ES-I3 (cell line): ENCODE measurements around the gene CD164L2.
"Not testable (repeated sequence)": the region's sequence is repeated elsewhere in the genome, so short reads cannot be mapped to it uniquely, and the experiment has no call there.

Source experiments
- H3K36me3 ChIP-seq: 2 replicates; pipeline ENCODE4 v1.6.1; 2013; ENCODE audit warnings: mild to moderate bottlenecking, low read length, control low read depth, moderate library complexity; ENCODE audit not compliant: insufficient read depth
- H3K4me1 ChIP-seq: 2 replicates; pipeline ENCODE4 v1.6.1; 2013; ENCODE audit warnings: mild to moderate bottlenecking, control low read depth, low read length; ENCODE audit not compliant: insufficient read depth
- H3K9ac ChIP-seq: 2 replicates; pipeline ENCODE4 v1.6.1; 2013; ENCODE audit warnings: low read depth, mild to moderate bottlenecking, low read length, moderate library complexity
- H3K9me3 ChIP-seq: 2 replicates; pipeline ENCODE4 v1.6.1; 2013; ENCODE audit warnings: mild to moderate bottlenecking, low read length, moderate library complexity; ENCODE audit not compliant: control insufficient read depth, insufficient read depth

The CD164L2 gene

DNA sequence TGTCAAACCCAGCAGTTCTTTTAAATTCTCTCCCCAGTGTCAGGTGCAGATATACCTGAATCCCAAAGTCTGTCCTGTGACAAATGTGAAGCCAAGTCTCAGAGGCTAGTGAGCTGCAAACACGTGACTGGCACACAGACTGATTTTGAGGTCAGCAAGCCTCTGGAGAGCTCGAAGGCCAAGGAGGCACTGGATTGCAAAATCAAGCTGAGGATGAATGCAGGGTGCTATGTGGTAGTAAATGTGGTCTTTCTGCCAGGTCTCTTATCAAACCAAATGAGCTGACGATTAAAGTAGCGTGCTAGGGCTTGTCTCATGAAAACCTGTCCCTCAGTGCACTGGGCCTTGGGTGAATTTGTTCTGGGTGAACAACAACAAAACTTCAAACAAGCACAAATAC, 29.9 kb upstream of the CD164L2 start:
- peaks cover 4% of the 10 kb centered on the region; the same call in 1 of the 2 replicates for H3K4me1 ChIP-seq
- no peak overlapping the region for H3K9ac ChIP-seq
- peaks cover 47% of the 10 kb centered on the region for H3K36me3 ChIP-seq
- H3K9me3 ChIP-seq, result no peaks in the 10 kb centered on the region

DNA sequence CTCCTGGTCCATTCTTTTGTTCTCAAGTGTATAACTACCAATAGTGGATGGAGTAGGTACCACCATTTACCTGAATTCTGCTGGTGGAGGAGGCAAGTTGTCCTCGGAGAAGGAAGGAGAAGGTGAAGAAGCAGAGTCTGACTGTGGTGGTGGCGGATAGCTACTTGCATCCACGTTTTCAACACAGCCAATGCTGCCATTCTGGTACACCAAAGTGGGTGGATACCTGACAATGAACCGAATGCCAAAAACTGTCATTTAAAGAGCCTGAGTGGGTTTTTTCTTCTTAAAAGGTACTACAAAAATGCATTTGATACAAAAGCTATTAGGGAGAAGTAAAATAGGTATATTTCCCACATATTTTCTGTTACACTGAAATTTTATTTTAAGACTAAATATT, 29.4 kb upstream of the CD164L2 start:
- peaks cover 45% of the 10 kb centered on the region for H3K36me3 ChIP-seq

DNA sequence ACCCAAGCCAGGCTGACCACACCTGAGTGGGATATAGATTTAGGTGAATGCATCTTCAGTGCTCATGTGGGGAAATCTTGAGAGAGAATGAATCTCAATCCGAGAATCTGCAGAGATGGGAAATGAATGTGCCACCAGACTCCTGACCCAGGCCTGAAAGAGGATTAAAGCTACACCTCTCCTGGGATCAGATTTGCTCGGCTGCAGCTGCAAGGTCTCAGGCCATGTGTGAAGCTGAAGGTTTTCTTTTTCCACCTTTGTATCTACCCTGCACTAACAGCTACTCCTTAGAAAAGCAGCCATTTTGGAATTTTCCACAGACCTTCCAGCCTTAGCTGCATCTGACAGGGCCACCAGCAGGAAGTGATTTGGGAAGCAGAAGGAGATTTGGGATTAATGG, 27.6 kb upstream of the CD164L2 start:
- no peak overlapping the region for H3K9ac ChIP-seq
- H3K36me3 ChIP-seq, result peaks cover 37% of the 10 kb centered on the region
- no peaks in the 10 kb centered on the region for H3K9me3 ChIP-seq
- H3K4me1 ChIP-seq, result peaks cover 8% of the 10 kb centered on the region

More for the DNA sequence above, 29.4 kb upstream of the CD164L2 start:
- Histone ChIP-seq H3K9ac (no peak overlapping the region), H3K4me1 (no peaks in the 10 kb centered on the region), H3K9me3 (no peaks in the 10 kb centered on the region)

DNA sequence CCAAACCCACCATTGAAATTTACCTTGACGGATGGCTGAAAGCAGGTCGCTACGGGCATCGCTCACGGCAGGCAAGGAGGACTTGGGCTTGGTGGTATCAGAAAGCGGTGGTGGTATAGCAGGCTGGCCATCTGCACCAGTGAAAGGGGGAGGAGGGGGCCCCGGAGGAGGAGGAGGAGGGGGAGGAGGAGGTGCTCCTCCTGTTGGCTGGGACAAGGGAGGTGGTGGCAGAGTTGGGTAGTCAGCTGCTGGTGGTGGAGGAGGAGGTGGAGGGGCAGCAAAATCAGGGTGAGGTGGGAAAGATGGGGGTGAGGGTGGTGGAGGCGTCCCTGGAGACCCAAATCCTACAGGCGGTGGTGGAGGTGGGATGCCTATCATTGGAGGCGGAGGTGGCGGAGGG, 26.5 kb upstream of the CD164L2 start:
- Histone ChIP-seq H3K4me1 (peaks cover 16% of the 10 kb centered on the region), H3K9ac (no peak overlapping the region), H3K9me3 (no peaks in the 10 kb centered on the region), H3K36me3 (peaks cover 30% of the 10 kb centered on the region)

DNA sequence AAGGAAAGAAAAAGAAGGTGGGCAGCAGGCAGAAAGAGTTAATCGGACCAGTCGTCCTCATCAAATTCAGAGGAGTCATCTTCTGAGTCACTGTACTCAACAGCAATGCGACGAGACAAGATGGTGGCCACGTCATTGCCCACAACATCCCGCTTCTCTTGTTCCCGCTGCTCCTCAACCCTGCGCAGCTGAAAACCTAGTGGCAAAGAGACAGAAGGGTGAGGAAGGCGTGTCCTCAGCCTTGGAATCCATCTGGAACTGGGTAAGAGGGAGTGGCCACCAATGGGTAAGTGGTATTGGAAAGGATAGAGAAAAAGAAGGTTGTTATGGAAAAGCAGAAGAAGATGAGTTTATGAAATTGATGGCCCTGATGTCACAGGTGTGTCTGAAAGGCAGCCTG, 25.0 kb upstream of the CD164L2 start:
- Histone ChIP-seq H3K9ac (no peak overlapping the region), H3K36me3 (peaks cover 16% of the 10 kb centered on the region), H3K4me1 (peaks cover 31% of the 10 kb centered on the region), H3K9me3 (no peaks in the 10 kb centered on the region)

DNA sequence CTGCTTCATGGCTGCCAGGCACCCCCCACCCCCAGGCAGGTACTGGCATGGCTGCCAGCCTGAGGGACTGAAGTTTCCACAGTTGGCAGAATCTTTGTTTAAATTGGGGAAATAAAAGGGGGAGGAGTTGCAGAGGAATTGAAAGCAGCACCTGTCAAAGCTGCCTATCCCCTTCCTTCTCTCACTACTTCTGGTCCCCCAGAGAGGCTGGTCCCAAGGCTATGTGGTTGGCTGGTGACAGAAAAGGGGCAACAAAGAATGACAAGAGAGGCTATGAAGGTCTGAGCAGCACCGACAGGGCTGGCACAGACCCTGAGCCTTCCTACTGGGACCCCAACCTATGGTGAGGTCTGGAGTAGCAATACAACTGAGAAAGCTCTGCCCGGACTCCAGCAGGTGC, 23.7 kb upstream of the CD164L2 start:
- H3K4me1 ChIP-seq, result peaks cover 39% of the 10 kb centered on the region
- H3K36me3 ChIP-seq, H3K9ac ChIP-seq, H3K9me3 ChIP-seq: not testable (repeated sequence)

DNA sequence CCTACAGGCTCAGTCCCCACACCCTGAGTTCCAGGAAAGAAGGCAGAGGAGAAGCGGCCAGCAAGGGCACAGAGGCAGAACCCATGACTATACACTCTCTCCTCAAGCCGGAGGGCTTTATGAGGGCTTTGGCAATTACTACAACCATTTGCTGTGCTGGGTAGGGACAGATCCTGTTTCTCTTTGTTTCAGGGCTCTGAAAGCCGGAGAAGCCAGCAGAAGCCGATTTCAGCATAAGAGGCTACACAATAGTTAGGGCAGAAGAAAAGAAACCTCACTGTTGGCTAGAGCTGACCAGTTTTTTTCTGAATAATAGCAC, 23.2 kb upstream of the CD164L2 start:
- Histone ChIP-seq H3K9ac (no peak overlapping the region), H3K9me3 (no peaks in the 10 kb centered on the region), H3K36me3 (peaks cover 3% of the 10 kb centered on the region; the same call in 1 of the 2 replicates), H3K4me1 (peaks cover 39% of the 10 kb centered on the region)

DNA sequence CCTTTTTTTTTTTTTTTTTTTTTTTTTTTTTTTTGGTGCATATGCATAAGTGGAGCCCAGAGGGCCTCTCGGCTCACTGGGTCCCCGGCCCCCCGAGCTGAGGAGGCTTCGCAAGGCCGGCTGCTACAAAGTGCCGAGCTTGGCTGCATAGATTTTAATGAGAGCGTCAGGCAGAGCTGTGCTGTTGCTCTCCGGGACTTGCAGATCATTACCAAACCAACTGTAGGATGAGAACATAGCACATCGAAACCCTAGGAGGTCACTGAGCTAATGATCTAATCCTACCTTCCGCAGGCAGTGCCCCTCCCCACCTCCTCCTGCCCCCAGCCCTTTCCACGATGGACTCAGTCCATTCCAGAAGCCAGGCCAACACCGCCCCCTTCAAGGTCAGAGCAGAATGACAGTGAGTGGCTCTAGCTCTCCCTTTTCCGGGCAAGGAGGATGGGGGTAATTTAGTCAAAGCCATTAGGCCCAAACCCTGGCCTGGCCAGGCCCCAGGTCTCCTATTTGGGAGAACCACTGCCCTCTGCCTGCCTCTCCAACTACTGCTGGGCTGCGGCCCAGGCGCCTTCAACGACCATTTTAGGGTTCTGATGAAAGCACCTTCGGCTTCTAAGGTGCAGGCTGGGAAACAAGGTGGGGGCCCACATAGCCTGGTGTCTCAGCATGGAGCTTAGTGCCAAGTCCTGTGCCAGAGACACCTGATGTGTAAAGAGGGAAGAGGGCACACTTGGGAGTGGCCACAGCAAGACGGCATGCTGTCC, 22.6 kb upstream of the CD164L2 start:
- H3K9me3 ChIP-seq, H3K9ac ChIP-seq, H3K36me3 ChIP-seq: not testable (repeated sequence)
- H3K4me1 ChIP-seq, result peaks cover 39% of the 10 kb centered on the region

DNA sequence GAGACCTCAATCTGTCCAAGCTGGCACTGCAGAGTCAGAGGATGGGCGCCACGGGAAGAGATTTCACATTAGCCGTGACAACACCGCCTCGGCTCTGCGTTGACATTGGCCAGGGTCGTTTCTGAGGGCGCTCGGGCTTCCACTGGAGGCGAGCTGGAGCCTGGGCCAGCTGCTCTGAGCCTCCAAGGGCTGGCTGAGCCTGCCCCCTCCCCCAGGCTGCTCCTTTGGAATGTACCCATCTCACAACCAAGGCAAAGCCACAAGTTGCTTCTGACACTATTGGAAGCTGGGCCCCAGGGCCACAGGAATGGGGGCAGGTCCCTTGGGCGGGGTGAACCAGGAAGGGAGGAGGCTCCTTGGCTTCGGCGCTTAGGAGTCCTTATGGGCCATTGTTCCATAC, 21.9 kb upstream of the CD164L2 start:
- peaks cover 40% of the 10 kb centered on the region for H3K4me1 ChIP-seq
- no peak overlapping the region for H3K9ac ChIP-seq

DNA sequence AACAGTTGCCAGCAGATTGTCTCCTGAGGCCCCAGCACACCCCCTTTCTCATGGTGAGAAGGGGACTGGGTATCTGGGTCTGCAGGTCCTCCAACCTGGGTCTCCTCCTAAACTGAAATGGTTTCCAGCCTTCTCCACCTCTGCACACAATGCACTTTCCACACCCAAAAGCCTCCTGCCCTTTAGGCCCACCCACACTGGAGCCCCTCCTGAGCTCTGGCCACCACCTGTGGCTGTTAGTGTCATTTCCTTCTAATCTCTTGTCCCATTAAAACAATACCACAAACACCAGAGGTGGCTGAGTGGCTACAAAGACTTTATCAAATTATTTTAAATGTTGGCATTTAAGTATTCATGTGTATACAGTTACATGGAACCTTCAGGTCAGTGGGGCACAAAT, 20.8 kb upstream of the CD164L2 start:
- Histone ChIP-seq H3K9ac (no peak overlapping the region), H3K9me3 (no peaks in the 10 kb centered on the region), H3K36me3 (peaks cover 3% of the 10 kb centered on the region; the same call in 1 of the 2 replicates), H3K4me1 (peaks cover 48% of the 10 kb centered on the region)

More for the DNA sequence above, 21.9 kb upstream of the CD164L2 start:
- Histone ChIP-seq H3K9me3 (no peaks in the 10 kb centered on the region), H3K36me3 (peaks cover 3% of the 10 kb centered on the region; the same call in 1 of the 2 replicates)

DNA sequence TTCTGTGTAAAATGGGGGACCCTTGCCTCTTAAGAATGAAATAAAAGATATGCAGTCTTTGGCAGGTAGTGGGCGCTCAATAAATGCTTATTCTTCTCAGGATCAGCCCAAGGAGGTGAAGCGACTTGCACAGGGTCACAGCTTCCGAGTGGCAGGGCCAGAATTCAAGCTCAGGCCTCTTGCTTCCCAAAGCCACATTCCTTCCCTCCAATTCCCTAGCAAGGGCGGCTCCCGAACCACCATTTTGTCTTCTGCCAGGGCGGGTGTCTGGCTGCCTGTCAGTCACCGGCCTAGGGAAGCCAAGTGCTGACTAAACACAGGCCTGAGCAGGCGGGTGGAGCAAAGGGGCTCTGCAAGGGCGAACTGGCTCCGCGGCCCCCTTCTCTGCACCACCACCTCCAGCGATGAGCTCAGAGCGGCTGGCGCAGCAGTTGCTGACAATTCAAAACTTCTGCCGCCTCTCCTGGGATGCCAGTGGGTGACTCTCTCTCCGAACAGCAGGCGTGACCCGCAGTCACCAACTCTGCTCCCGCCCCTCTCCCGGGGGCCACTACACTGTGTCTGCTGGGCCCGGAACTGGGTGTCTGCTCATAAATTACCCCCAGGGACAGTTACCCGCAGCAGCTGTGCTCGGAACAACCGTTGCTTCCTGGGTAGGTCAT, 20.1 kb upstream of the CD164L2 start:
- no peak overlapping the region for H3K9ac ChIP-seq
- no peaks in the 10 kb centered on the region for H3K9me3 ChIP-seq
- H3K36me3 ChIP-seq, result peaks cover 3% of the 10 kb centered on the region; the same call in 1 of the 2 replicates
- peaks cover 55% of the 10 kb centered on the region for H3K4me1 ChIP-seq

DNA sequence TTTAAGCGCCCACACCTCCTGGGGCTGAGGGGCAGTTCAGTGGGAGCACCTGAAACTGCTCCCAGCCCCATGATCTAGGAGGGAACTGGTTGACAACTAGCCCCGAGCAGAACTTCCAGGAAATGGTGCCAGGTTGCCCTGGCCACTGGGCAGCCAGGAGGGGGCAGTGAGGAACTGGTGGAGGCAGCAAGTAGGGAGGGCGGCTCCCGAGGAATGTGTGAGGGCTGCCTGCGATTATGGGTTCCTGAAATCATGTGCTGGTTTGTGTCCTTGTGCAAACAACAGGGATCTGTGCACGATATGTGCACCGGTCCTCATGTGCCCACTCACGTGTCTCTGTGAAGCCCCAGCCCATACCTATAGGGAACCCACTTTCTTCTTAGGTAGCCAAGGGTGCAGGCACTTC, 19.2 kb upstream of the CD164L2 start:
- Histone ChIP-seq H3K36me3 (no peaks in the 10 kb centered on the region), H3K4me1 (peaks cover 59% of the 10 kb centered on the region), H3K9me3 (no peaks in the 10 kb centered on the region), H3K9ac (no peak overlapping the region)

DNA sequence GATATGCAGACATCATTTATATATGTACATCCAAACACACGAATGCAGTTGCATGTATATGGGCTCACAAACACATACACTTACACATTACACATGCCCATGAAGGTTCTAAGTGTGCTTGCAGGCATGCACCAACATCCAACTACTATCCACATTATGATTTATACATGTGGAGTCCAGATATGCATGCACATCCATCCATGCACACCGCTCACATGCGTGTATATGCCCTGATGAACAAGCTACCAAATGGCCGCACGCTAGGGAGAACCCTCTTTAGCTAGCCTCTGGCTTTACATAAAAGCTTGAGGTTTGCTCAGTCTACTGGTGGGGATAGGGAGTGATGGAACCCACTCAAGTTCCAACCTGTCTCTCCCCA, 17.8 kb upstream of the CD164L2 start:
- H3K9me3 ChIP-seq, result no peaks in the 10 kb centered on the region

DNA sequence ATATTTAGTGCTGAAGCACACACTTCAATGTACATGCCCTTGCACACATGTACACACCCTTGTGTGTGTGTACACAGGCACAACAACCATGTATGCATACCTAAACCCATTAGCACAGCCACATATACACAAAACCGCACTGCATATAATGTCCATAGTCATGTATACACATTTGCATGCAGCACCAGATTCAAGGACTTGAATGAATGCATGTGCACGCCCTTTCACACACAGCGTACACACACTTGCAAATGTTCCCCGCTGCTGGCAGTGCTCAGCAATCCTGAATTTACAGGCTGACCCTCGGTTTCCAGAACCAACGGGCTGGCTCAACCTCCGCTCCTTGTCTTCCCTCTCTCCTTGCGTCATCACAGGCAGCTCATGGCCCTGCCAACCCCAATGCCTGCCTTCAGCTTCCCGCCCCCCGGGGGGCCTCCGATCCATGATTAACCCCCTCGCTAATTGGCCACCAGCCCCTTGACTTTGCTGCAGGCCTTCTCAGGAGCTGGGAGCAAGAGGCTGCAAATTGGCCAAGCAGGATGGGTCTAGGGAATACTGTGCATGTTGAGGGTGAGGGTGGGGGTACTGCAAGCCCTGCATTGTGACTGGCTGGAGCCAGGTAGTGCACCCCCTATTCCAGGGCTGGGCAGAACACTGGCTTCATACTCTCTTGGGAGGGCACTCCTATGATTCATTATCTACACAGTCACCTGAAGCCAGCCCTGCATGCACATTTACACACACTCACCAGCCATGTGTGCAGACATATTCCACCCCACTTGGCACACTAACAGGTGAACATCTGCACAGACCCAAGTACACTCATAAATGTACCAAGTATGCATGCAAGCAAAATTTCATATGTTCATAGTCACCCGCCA, 17.2 kb upstream of the CD164L2 start:
- H3K9ac ChIP-seq, result no peak overlapping the region
- peaks cover 52% of the 10 kb centered on the region for H3K4me1 ChIP-seq
- no peaks in the 10 kb centered on the region for H3K36me3 ChIP-seq
- no peaks in the 10 kb centered on the region for H3K9me3 ChIP-seq

More for the DNA sequence above, 17.8 kb upstream of the CD164L2 start:
- Histone ChIP-seq H3K36me3 (no peaks in the 10 kb centered on the region), H3K9ac (no peak overlapping the region), H3K4me1 (peaks cover 56% of the 10 kb centered on the region)
